ENCODE data around the gene GNMT. TPM values are rescaled to one million over a fixed set of nuclear protein-coding genes. Genes with fewer than 3 reads are reported as not detected.
"Not testable (repeated sequence)": the region's sequence is repeated elsewhere in the genome, so short reads cannot be mapped to it uniquely, and the experiment has no call there.

GNMT gene
- polyA plus RNA-seq, 1 donor from 2014 or later, result 0.97 TPM

DNA sequence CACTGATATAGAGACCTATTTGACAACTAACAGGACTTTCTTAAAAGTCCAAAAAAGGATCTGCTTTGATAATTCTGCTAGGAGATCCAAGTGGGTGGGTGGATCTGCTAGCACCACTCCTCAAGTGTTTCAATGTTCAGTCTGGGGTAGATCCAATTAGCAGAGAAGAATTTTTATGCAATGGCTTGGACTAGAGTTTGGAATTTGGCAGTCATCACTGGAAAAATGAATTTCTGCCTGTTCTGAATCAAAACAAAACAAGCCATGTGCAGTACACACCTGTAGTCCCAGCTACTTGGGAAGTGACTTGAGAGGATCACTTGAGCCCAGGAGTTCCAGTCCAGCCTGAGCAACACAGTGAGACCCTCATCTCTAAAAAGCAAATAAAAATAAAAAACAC is 12.6 kb upstream of the GNMT start:
- H3K79me2 ChIP-seq (replicated peaks; ENCODE audit: insufficient read depth, low read length), result no peaks in the 10 kb centered on the region
- no peak overlapping the region for H3K4me3 ChIP-seq (ENCODE audit: low read length)
- H4K20me1 ChIP-seq (ENCODE audit: insufficient read depth), result no peaks in the 10 kb centered on the region

GRCh38 chr6:42952389-42952788 is 8.2 kb upstream of the GNMT start:
- no peak overlapping the region for H2AFZ ChIP-seq (ENCODE audit: low read depth, low read length)
- no peaks in the 10 kb centered on the region for H3K36me3 ChIP-seq (ENCODE audit: insufficient read depth, low read length)
- H3K27ac ChIP-seq (ENCODE audit: low read length), result no peak overlapping the region
- TF ChIP-seq SMC3 (conservative IDR thresholded peaks at IDR 0.05; ENCODE audit: poor library complexity) (no peak), EZH2 (IDR thresholded peaks at IDR 0.05; ENCODE audit: borderline replicate concordance, insufficient read depth, low read length, poor library complexity, severe bottlenecking) (no peak), RAD21 (conservative IDR thresholded peaks at IDR 0.05) (no peak), TAF1 (IDR thresholded peaks at IDR 0.05; ENCODE audit: low read depth) (no peak), MXI1 (conservative IDR thresholded peaks at IDR 0.05; ENCODE audit: poor library complexity, severe bottlenecking) (no peak), POLR2AphosphoS5 (IDR thresholded peaks at IDR 0.05) (no peak), EP300 (conservative IDR thresholded peaks at IDR 0.05; ENCODE audit: poor library complexity, severe bottlenecking) (no peak)
- TF ChIP-seq, protein P1, sequence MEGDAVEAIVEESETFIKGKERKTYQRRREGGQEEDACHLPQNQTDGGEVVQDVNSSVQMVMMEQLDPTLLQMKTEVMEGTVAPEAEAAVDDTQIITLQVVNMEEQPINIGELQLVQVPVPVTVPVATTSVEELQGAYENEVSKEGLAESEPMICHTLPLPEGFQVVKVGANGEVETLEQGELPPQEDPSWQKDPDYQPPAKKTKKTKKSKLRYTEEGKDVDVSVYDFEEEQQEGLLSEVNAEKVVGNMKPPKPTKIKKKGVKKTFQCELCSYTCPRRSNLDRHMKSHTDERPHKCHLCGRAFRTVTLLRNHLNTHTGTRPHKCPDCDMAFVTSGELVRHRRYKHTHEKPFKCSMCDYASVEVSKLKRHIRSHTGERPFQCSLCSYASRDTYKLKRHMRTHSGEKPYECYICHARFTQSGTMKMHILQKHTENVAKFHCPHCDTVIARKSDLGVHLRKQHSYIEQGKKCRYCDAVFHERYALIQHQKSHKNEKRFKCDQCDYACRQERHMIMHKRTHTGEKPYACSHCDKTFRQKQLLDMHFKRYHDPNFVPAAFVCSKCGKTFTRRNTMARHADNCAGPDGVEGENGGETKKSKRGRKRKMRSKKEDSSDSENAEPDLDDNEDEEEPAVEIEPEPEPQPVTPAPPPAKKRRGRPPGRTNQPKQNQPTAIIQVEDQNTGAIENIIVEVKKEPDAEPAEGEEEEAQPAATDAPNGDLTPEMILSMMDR (IDR thresholded peaks at IDR 0.05; ENCODE audit: poor library complexity, severe bottlenecking), result no peak
- TF ChIP-seq, protein P2, sequence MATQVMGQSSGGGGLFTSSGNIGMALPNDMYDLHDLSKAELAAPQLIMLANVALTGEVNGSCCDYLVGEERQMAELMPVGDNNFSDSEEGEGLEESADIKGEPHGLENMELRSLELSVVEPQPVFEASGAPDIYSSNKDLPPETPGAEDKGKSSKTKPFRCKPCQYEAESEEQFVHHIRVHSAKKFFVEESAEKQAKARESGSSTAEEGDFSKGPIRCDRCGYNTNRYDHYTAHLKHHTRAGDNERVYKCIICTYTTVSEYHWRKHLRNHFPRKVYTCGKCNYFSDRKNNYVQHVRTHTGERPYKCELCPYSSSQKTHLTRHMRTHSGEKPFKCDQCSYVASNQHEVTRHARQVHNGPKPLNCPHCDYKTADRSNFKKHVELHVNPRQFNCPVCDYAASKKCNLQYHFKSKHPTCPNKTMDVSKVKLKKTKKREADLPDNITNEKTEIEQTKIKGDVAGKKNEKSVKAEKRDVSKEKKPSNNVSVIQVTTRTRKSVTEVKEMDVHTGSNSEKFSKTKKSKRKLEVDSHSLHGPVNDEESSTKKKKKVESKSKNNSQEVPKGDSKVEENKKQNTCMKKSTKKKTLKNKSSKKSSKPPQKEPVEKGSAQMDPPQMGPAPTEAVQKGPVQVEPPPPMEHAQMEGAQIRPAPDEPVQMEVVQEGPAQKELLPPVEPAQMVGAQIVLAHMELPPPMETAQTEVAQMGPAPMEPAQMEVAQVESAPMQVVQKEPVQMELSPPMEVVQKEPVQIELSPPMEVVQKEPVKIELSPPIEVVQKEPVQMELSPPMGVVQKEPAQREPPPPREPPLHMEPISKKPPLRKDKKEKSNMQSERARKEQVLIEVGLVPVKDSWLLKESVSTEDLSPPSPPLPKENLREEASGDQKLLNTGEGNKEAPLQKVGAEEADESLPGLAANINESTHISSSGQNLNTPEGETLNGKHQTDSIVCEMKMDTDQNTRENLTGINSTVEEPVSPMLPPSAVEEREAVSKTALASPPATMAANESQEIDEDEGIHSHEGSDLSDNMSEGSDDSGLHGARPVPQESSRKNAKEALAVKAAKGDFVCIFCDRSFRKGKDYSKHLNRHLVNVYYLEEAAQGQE (IDR thresholded peaks at IDR 0.05; ENCODE audit: borderline replicate concordance), result no peak
- H3K9ac ChIP-seq (ENCODE audit: low read length), result no peak overlapping the region
- H3K4me2 ChIP-seq (ENCODE audit: low read length), result no peak overlapping the region
- no peaks in the 10 kb centered on the region for H3K27me3 ChIP-seq (ENCODE audit: insufficient read depth, low read depth, low read length)
- no peaks in the 10 kb centered on the region for H3F3A ChIP-seq (ENCODE audit: insufficient read depth, low read length, poor library complexity, severe bottlenecking)
- H3K79me2 ChIP-seq (replicated peaks; ENCODE audit: insufficient read depth, low read length), result no peaks in the 10 kb centered on the region
- no peaks in the 10 kb centered on the region for H3K9me3 ChIP-seq (ENCODE audit: low read length)
- no peaks in the 10 kb centered on the region for H4K20me1 ChIP-seq (ENCODE audit: insufficient read depth)
- no peak overlapping the region for H3K4me3 ChIP-seq (ENCODE audit: low read length)
- no peaks in the 10 kb centered on the region for H3K9me2 ChIP-seq (ENCODE audit: insufficient read depth, low read length)

More for the DNA sequence above, 12.6 kb upstream of the GNMT start:
- Histone ChIP-seq H2AFZ (ENCODE audit: low read depth, low read length) (no peak overlapping the region), H3K27ac (ENCODE audit: low read length) (no peak overlapping the region), H3K27me3 (ENCODE audit: insufficient read depth, low read depth, low read length) (no peaks in the 10 kb centered on the region), H3K9me2 (ENCODE audit: insufficient read depth, low read length) (no peaks in the 10 kb centered on the region), H3K36me3 (ENCODE audit: insufficient read depth, low read length) (no peaks in the 10 kb centered on the region), H3K9me3 (ENCODE audit: low read length) (no peaks in the 10 kb centered on the region), H3K9ac (ENCODE audit: low read length) (no peak overlapping the region), H3F3A (ENCODE audit: insufficient read depth, low read length, poor library complexity, severe bottlenecking) (no peaks in the 10 kb centered on the region), H3K4me2 (ENCODE audit: low read length) (no peak overlapping the region)
- TF ChIP-seq TAF1 (IDR thresholded peaks at IDR 0.05; ENCODE audit: low read depth), result no peak
- TF ChIP-seq POLR2AphosphoS5 (IDR thresholded peaks at IDR 0.05), result no peak
- TF ChIP-seq MXI1 (conservative IDR thresholded peaks at IDR 0.05; ENCODE audit: poor library complexity, severe bottlenecking), result no peak
- no peak for TF ChIP-seq RAD21 (conservative IDR thresholded peaks at IDR 0.05)
- TF ChIP-seq, protein P1 (IDR thresholded peaks at IDR 0.05; ENCODE audit: poor library complexity, severe bottlenecking), result no peak
- no peak for TF ChIP-seq SMC3 (conservative IDR thresholded peaks at IDR 0.05; ENCODE audit: poor library complexity)
- TF ChIP-seq, protein P2 (IDR thresholded peaks at IDR 0.05; ENCODE audit: borderline replicate concordance), result no peak
- TF ChIP-seq EP300 (conservative IDR thresholded peaks at IDR 0.05; ENCODE audit: poor library complexity, severe bottlenecking), result no peak
- no peak for TF ChIP-seq EZH2 (IDR thresholded peaks at IDR 0.05; ENCODE audit: borderline replicate concordance, insufficient read depth, low read length, poor library complexity, severe bottlenecking)

GRCh38 chr6:42954405-42954804 is 6.1 kb upstream of the GNMT start:
- not testable (repeated sequence) for H3K9me3 ChIP-seq (ENCODE audit: low read length); H4K20me1 ChIP-seq (ENCODE audit: insufficient read depth); H3K27me3 ChIP-seq (ENCODE audit: insufficient read depth, low read depth, low read length)

More at GRCh38 chr6:42954405-42954804, 6.1 kb upstream of the GNMT start:
- not testable (repeated sequence) for H3K4me3 ChIP-seq (ENCODE audit: low read length); H3K79me2 ChIP-seq (replicated peaks; ENCODE audit: insufficient read depth, low read length); H3K9ac ChIP-seq (ENCODE audit: low read length); H3K36me3 ChIP-seq (ENCODE audit: insufficient read depth, low read length); H3K9me2 ChIP-seq (ENCODE audit: insufficient read depth, low read length); H3F3A ChIP-seq (ENCODE audit: insufficient read depth, low read length, poor library complexity, severe bottlenecking); H3K4me2 ChIP-seq (ENCODE audit: low read length); H3K27ac ChIP-seq (ENCODE audit: low read length); H2AFZ ChIP-seq (ENCODE audit: low read depth, low read length)

All from neural cell (in vitro differentiated cells).